Measurements from ENCODE around the gene TOR1A.

TOR1A gene

GRCh38 chr9:129860653-129861446, 36.9 kb upstream of the TOR1A start:
- H3K27ac ChIP-seq: no peak overlapping the region
- TF ChIP-seq, protein P1, sequence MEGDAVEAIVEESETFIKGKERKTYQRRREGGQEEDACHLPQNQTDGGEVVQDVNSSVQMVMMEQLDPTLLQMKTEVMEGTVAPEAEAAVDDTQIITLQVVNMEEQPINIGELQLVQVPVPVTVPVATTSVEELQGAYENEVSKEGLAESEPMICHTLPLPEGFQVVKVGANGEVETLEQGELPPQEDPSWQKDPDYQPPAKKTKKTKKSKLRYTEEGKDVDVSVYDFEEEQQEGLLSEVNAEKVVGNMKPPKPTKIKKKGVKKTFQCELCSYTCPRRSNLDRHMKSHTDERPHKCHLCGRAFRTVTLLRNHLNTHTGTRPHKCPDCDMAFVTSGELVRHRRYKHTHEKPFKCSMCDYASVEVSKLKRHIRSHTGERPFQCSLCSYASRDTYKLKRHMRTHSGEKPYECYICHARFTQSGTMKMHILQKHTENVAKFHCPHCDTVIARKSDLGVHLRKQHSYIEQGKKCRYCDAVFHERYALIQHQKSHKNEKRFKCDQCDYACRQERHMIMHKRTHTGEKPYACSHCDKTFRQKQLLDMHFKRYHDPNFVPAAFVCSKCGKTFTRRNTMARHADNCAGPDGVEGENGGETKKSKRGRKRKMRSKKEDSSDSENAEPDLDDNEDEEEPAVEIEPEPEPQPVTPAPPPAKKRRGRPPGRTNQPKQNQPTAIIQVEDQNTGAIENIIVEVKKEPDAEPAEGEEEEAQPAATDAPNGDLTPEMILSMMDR (conservative IDR thresholded peaks at IDR 0.05): no peak
- TF ChIP-seq ZFX (IDR thresholded peaks at IDR 0.05): no peak

GRCh38 chr9:129858167-129858962, 34.4 kb upstream of the TOR1A start:
- TF ChIP-seq, protein P1 (conservative IDR thresholded peaks at IDR 0.05): no peak
- TF ChIP-seq ZFX (IDR thresholded peaks at IDR 0.05): no peak
- H3K27ac ChIP-seq: no peak overlapping the region

- TF ChIP-seq, protein P1 (conservative IDR thresholded peaks at IDR 0.05): no peak
- no peak for TF ChIP-seq ZFX (IDR thresholded peaks at IDR 0.05)
- no peak overlapping the region for H3K27ac ChIP-seq
Measured at GRCh38 chr9:129857207-129857606, 33.3 kb upstream of the TOR1A start.

DNA sequence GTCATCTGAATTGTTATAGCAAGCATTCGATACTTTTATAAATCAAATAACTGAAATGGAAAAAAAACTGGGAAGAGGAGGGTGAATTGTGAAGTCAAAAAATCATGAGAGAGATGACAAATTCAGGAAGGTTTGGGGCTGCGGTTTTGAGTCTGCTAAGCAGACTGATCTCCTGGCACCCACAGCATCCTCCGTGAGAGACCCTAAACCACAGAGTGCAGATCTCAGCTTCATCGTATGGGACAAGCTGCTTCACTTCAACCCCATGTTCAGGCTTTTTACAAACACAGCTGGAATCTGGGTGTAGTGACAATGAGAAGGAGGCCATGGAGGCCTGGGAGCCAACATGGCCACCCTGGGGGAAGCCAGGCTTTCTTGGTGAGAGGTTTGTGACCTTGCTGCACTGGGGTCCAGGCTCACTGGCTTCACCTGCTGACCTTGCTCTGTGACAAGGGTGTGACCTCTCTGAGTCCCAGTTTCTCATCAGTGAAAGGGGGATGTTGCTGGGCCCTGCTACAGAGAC, 30.7 kb upstream of the TOR1A start:
- TF ChIP-seq ZFX (IDR thresholded peaks at IDR 0.05): no peak
- TF ChIP-seq, protein P1 (conservative IDR thresholded peaks at IDR 0.05): no peak
- H3K27ac ChIP-seq: no peak overlapping the region

GRCh38 chr9:129853614-129854013, 29.7 kb upstream of the TOR1A start:
- H3K27ac ChIP-seq: no peak overlapping the region
- TF ChIP-seq, protein P1 (conservative IDR thresholded peaks at IDR 0.05): no peak
- TF ChIP-seq ZFX (IDR thresholded peaks at IDR 0.05): no peak

- TF ChIP-seq, protein P1 (conservative IDR thresholded peaks at IDR 0.05): no peak
- TF ChIP-seq ZFX (IDR thresholded peaks at IDR 0.05): no peak
- H3K27ac ChIP-seq: no peak overlapping the region
Measured at GRCh38 chr9:129852579-129852978, 28.6 kb upstream of the TOR1A start.

- no peak overlapping the region for H3K27ac ChIP-seq
- no peak for TF ChIP-seq ZFX (IDR thresholded peaks at IDR 0.05)
Measured at GRCh38 chr9:129851821-129852220, 27.9 kb upstream of the TOR1A start.

Measured in C4-2B (cell line).